DND-41 (cell line): ENCODE data around the gene SIKE1.

Source experiments
- ATAC-seq: fragments of 200-7000 bp; cut with Tn5 transposase; 3 replicates; pipeline ENCODE4 v1.9.1; 2021; ENCODE audit warnings: low read depth; ENCODE audit not compliant: insufficient read depth
- DNase-seq: peaks from one replicate; pipeline ENCODE4 v3.0.0-alpha.2; 2020
- H2AFZ ChIP-seq: 2 replicates; pipeline ENCODE4 v1.6.0; 2012; ENCODE audit warnings: low read depth, low read length
- H3K27ac ChIP-seq: 2 replicates; pipeline ENCODE4 v1.5.1; 2012; ENCODE audit warnings: low read length, inconsistent platforms
- H3K27me3 ChIP-seq: fragments of 200-600 bp; sonication (generic); 2 replicates; pipeline ENCODE4 v1.6.0; 2012; ENCODE audit warnings: low read length, mild to moderate bottlenecking, inconsistent platforms; ENCODE audit not compliant: insufficient read depth, poor library complexity
- H3K36me3 ChIP-seq: 2 replicates; pipeline ENCODE4 v1.5.1; 2012; ENCODE audit warnings: low read length, inconsistent platforms; ENCODE audit not compliant: insufficient read depth
- H3K4me1 ChIP-seq: 2 replicates; pipeline ENCODE4 v1.5.1; 2012; ENCODE audit warnings: mild to moderate bottlenecking, low read length; ENCODE audit not compliant: insufficient read depth
- H3K4me2 ChIP-seq: 2 replicates; pipeline ENCODE4 v1.6.0; 2012; ENCODE audit warnings: mild to moderate bottlenecking, moderate library complexity, low read length, inconsistent platforms; ENCODE audit not compliant: insufficient read depth
- H3K4me3 ChIP-seq, 2 experiments: fragments of 200-600 bp in 1 of 2; shearing (Covaris generic) in 1 of 2; 2 replicates each; pipeline ENCODE4 v1.5.1; 2012 to 2016; ENCODE audit warnings: inconsistent platforms in 2 of 2, low read length in 2 of 2, mild to moderate bottlenecking in 2 of 2, low read depth in 1 of 2, moderate library complexity in 1 of 2
- H3K79me2 ChIP-seq: 2 replicates; pipeline ENCODE4 v1.6.0; 2012; ENCODE audit warnings: low read length, inconsistent platforms; ENCODE audit not compliant: insufficient read depth
- H3K9ac ChIP-seq: 2 replicates; pipeline ENCODE4 v1.6.0; 2012; ENCODE audit warnings: low read depth, mild to moderate bottlenecking, inconsistent platforms, low read length, moderate library complexity
- H3K9me3 ChIP-seq: 2 replicates; pipeline ENCODE4 v1.5.1; 2012; ENCODE audit warnings: low read length, moderate library complexity, mild to moderate bottlenecking, inconsistent platforms; ENCODE audit not compliant: insufficient read depth, severe bottlenecking
- H4K20me1 ChIP-seq: 2 replicates; pipeline ENCODE4 v1.6.0; 2012; ENCODE audit warnings: low read length; ENCODE audit not compliant: insufficient read depth
- CTCF ChIP-seq: IDR thresholded peaks from 2 replicates; pipeline ENCODE4 v1.5.1; 2012; ENCODE audit warnings: borderline replicate concordance, low read length, moderate library complexity, mild to moderate bottlenecking; ENCODE audit not compliant: poor library complexity, severe bottlenecking; ENCODE audit errors: extremely low read depth
- EZH2 ChIP-seq: IDR thresholded peaks from 3 replicates; pipeline ENCODE4 v1.6.1; 2012; ENCODE audit warnings: borderline replicate concordance, low read depth, mild to moderate bottlenecking, moderate library complexity, low read length, inconsistent platforms; ENCODE audit not compliant: severe bottlenecking

The SIKE1 gene

GRCh38 chr1:114758256-114758832 is 22.1 kb downstream of the SIKE1 start:
- Histone ChIP-seq H3K27ac (peak overlapping the region; percentile 100), H3K4me3 (peak overlapping the region; percentile 94; a peak in 3 of 4 replicates), H3K27me3 (no peaks in the 10 kb centered on the region), H3K9me3 (no peaks in the 10 kb centered on the region), H3K36me3 (peaks cover 19% of the 10 kb centered on the region), H2AFZ (peak overlapping the region; percentile 97), H3K4me1 (peaks cover 42% of the 10 kb centered on the region), H4K20me1 (peaks cover 39% of the 10 kb centered on the region), H3K9ac (peak overlapping the region; percentile 99), H3K4me2 (peak overlapping the region; percentile 86), H3K79me2 (peaks cover 45% of the 10 kb centered on the region)
- TF ChIP-seq EZH2: no peak
- ATAC-seq: no peak
- DNase-seq: no peak

- H3K36me3 ChIP-seq: peaks cover 22% of the 10 kb centered on the region
- no peaks in the 10 kb centered on the region for H3K27me3 ChIP-seq
- H3K79me2 ChIP-seq: peaks cover 52% of the 10 kb centered on the region
- H3K27ac ChIP-seq: peak within 1 kb of the TSS; percentile 100
- H3K4me1 ChIP-seq: peaks cover 46% of the 10 kb centered on the region
- peaks cover 46% of the 10 kb centered on the region for H4K20me1 ChIP-seq
- DNase-seq (peak; percentile 97), ATAC-seq (peak; percentile 91)
- no peaks in the 10 kb centered on the region for H3K9me3 ChIP-seq
- H3K9ac ChIP-seq: peak within 1 kb of the TSS; percentile 99
- TF ChIP-seq EZH2 (no peak), CTCF (peak; percentile 58)
- H2AFZ ChIP-seq: peak within 1 kb of the TSS; percentile 97
- peak within 1 kb of the TSS; percentile 94 for H3K4me3 ChIP-seq
- H3K4me2 ChIP-seq: peak within 1 kb of the TSS; percentile 86
Measured at GRCh38 chr1:114757455-114758255, 22.8 kb downstream of the SIKE1 start, which contains the start of gene CSDE1. CSDE1 (minus strand) TSS chr1:114757984; CDS start chr1:114739890, 18,094 bp downstream.

- H3K4me1 ChIP-seq: peaks cover 46% of the 10 kb centered on the region
- peaks cover 59% of the 10 kb centered on the region for H3K79me2 ChIP-seq
- no peaks in the 10 kb centered on the region for H3K27me3 ChIP-seq
- H3K9me3 ChIP-seq: no peaks in the 10 kb centered on the region
- peak overlapping the region; percentile 94 for H3K4me3 ChIP-seq
- ATAC-seq (0 out of 3 replicates have a peak, but pooled peaks have one; percentile 2), DNase-seq (no peak)
- H3K27ac ChIP-seq: peak overlapping the region; percentile 100
- H3K9ac ChIP-seq: peak overlapping the region; percentile 99
- peak overlapping the region; percentile 23; the same call in 1 of the 2 replicates for H2AFZ ChIP-seq
- peak overlapping the region; percentile 86 for H3K4me2 ChIP-seq
- TF ChIP-seq CTCF (no peak), EZH2 (no peak)
- H4K20me1 ChIP-seq: peaks cover 53% of the 10 kb centered on the region
- peaks cover 22% of the 10 kb centered on the region for H3K36me3 ChIP-seq
Measured at GRCh38 chr1:114756949-114757454, 23.5 kb downstream of the SIKE1 start.
